Ovary (tissue), 9 donors: ENCODE results near the gene CWC27. TPM values are rescaled to one million over a fixed set of nuclear protein-coding genes. Genes with fewer than 3 reads are reported as not detected.
A peak's percentile ranks its signal among the peaks of the same experiment; 100 is the strongest.
"Not testable (repeated sequence)": the region's sequence is repeated elsewhere in the genome, so short reads cannot be mapped to it uniquely, and the experiment has no call there.

Experiments used
- DNase-seq, 5 donors: peaks; one replicate each; pipeline ENCODE4 v3.0.0-alpha.2; 2019 to 2020
- H3K27ac ChIP-seq, 2 donors: fragments of 200-600 bp; one replicate each; pipeline versions ENCODE4 v1.5.1 to v1.8.0; 2019 to 2022
- H3K27me3 ChIP-seq: fragments of 200-600 bp; one replicate; pipeline ENCODE4 v1.8.0; 2022
- H3K36me3 ChIP-seq: fragments of 200-600 bp; sonication (generic); one replicate; pipeline ENCODE4 v1.5.1; 2019
- H3K4me1 ChIP-seq: one replicate; pipeline ENCODE4 v1.8.1; 2013; ENCODE audit warnings: mild to moderate bottlenecking, moderate library complexity; ENCODE audit not compliant: insufficient read depth
- H3K4me3 ChIP-seq: fragments of 200-600 bp; sonication (generic); one replicate; pipeline ENCODE4 v1.5.1; 2017
- H3K9me3 ChIP-seq, 2 donors: fragments of 200-600 bp in 1 of 2; sonication (generic) in 1 of 2; one replicate each; pipeline versions ENCODE4 v1.5.1 to v1.8.1; 2013 to 2019; ENCODE audit warnings: mild to moderate bottlenecking in 1 of 2, moderate library complexity in 1 of 2
- CTCF ChIP-seq, 3 donors: fragments of 450-650 bp in 2 of 3; fragments of 200-600 bp in 1 of 3; IDR thresholded peaks; one replicate each; pipeline versions ENCODE4 v1.5.1 to v1.8.0; 2016 to 2022; ENCODE audit warnings: antibody characterized with exemption in 3 of 3, mild to moderate bottlenecking in 1 of 3
- EP300 ChIP-seq: sonication (generic); formaldehyde crosslinking; IDR thresholded peaks from one replicate; pipeline ENCODE4 v1.6.1; 2017; ENCODE audit warnings: antibody characterized with exemption
- POLR2A ChIP-seq: fragments of 450-650 bp; IDR thresholded peaks from one replicate; pipeline ENCODE4 v1.6.1; 2017; ENCODE audit warnings: antibody characterized with exemption, mild to moderate bottlenecking, moderate library complexity
- WGBS, 3 donors: extraction: QIAGEN DNeasy Blood & Tissue Kit in 1 of 3; methylation state at CpG; one replicate each; pipeline versions ENCODE4 v1.1.5 to v1.1.7; 2013 to 2017; 5-methylcytosine and 5-hydroxymethylcytosine counted together
- intact Hi-C, 4 donors: fragments of 100-400 bp; cut with DNase I; formaldehyde crosslinking; loops; one replicate each; pipeline versions ENCODE4 v1.11.0 to v1.15.1; 2022 to 2023
- polyA plus RNA-seq, 2 donors: library from polyadenylated mRNA; stranded (reverse); fragments of 200-250 nt in 1 of 2; fragments of 350-450 nt in 1 of 2; fragmentation: Illumina TruSeq in 1 of 2; extraction: RNeasy Lipid Tissue Mini Kit (QIAGEN cat#74804) in 1 of 2; gene quantifications; one replicate each; pipeline ENCODE4 v1.2.3, GENCODE V29; 2013 to 2014
- total RNA-seq, 7 donors: library from RNA; depleted of rRNA in 2 of 7; stranded (reverse); fragments of >200 nt in 2 of 7; fragmentation: NEBNext Ultra II Directional in 3 of 7; extraction: Animal tissue kit (Norgen Biotek cat#: 25700) in 3 of 7; gene quantifications; one replicate each; pipeline versions ENCODE4 v1.1.0 to v1.2.4, GENCODE V29; 2016 to 2023
- donor health status: DM: no; HTN: no; CAD: no; lungs with moderate emphysema.
- donor health status: DM: no; HTN: no; CAD: no.
- donor health status: Bipolar disorder and iron deficiency.
- donor health status: DM: yes; HTN: yes; CAD: no.
- donor health status: DM: no; HTN: no; CAD: no.
- donor health status: DM: yes; HTN: yes; CAD: no.

CWC27 gene
- total and polyA plus RNA-seq, 9 donors: 10.0 to 23.1 (median 18.9) TPM

- intact Hi-C loops: no loop called here
- peaks cover 0 to 5% of the 10 kb centered on the region in 2 donors for H3K9me3 ChIP-seq
- no peak overlapping the region for H3K4me3 ChIP-seq
- WGBS, 3 donors: 91 to 92% (median 91%) methylated on average over 6 of the region's 6 CpGs
- H3K27me3 ChIP-seq: no peaks in the 10 kb centered on the region
- no peak for DNase-seq
- no peak overlapping the region for H3K27ac ChIP-seq
- H3K4me1 ChIP-seq: no peaks in the 10 kb centered on the region
- no peaks in the 10 kb centered on the region for H3K36me3 ChIP-seq
- no peak for TF ChIP-seq CTCF (IDR thresholded peaks at IDR 0.05)
- TF ChIP-seq EP300: no peak
- no peak for TF ChIP-seq POLR2A
These were observed 154.5 kb downstream of the CWC27 start for GRCh38 chr5:64923151-64923685.

GRCh38 chr5:64925123-64925522 is 156.4 kb downstream of the CWC27 start:
- no peak overlapping the region for H3K27ac ChIP-seq
- no peaks in the 10 kb centered on the region for H3K36me3 ChIP-seq
- DNase-seq: no peak
- peaks cover 0 to under 1% of the 10 kb centered on the region in 2 donors for H3K9me3 ChIP-seq
- H3K4me1 ChIP-seq: no peaks in the 10 kb centered on the region
- no peaks in the 10 kb centered on the region for H3K27me3 ChIP-seq
- intact Hi-C loops: no loop called here
- TF ChIP-seq CTCF (IDR thresholded peaks at IDR 0.05): no peak
- TF ChIP-seq EP300: no peak
- TF ChIP-seq POLR2A: no peak
- WGBS, 3 donors: 95 to 100% (median 98%) methylated on average over 1 of the region's 1 CpG
- H3K4me3 ChIP-seq: no peak overlapping the region

- Histone ChIP-seq H3K4me1 (no peaks in the 10 kb centered on the region), H3K27me3 (no peaks in the 10 kb centered on the region), H3K36me3 (no peaks in the 10 kb centered on the region), H3K27ac (no peak overlapping the region), H3K4me3 (no peak overlapping the region), H3K9me3 (no peaks in the 10 kb centered on the region)
- DNase-seq: no peak
- intact Hi-C loops: no loop called here
- 95 to 98% (median 97%) methylated on average over 1 of the region's 1 CpG for WGBS, 3 donors
- no peak for TF ChIP-seq EP300
These were observed 161.1 kb downstream of the CWC27 start for GRCh38 chr5:64929833-64930232.

GRCh38 chr5:64930672-64931318 is 162.1 kb downstream of the CWC27 start:
- intact Hi-C loops: no loop called here
- 95 to 99% (median 98%) methylated on average over 2 of the region's 2 CpGs for WGBS, 3 donors
- Histone ChIP-seq H3K27me3 (no peaks in the 10 kb centered on the region), H3K4me1 (no peaks in the 10 kb centered on the region), H3K36me3 (no peaks in the 10 kb centered on the region), H3K27ac (no peak overlapping the region), H3K4me3 (no peak overlapping the region), H3K9me3 (no peaks in the 10 kb centered on the region)
- no peak for TF ChIP-seq CTCF (IDR thresholded peaks at IDR 0.05)
- TF ChIP-seq POLR2A: no peak
- no peak for TF ChIP-seq EP300
- no peak for DNase-seq

GRCh38 chr5:64939422-64939771 is 170.7 kb downstream of the CWC27 start:
- H3K9me3 ChIP-seq, H3K27ac ChIP-seq, H3K27me3 ChIP-seq, H3K36me3 ChIP-seq, H3K4me3 ChIP-seq, intact Hi-C loops, H3K4me1 ChIP-seq: not testable (repeated sequence)
- peak in 1 of 5 donors; percentile 6 for DNase-seq
- WGBS, 3 donors: 83 to 85% (median 83%) methylated on average over 4 of the region's 4 CpGs
